NT2/D1 (cell line): ENCODE measurements around the gene PLCB4.

Source experiments
- YY1 ChIP-seq: IDR thresholded peaks from 2 replicates; pipeline ENCODE4 v1.6.1; 2011; ENCODE audit not compliant: insufficient read length, insufficient read depth
- ZNF274 ChIP-seq: IDR thresholded peaks from 2 replicates; pipeline ENCODE4 v1.6.1; 2011; ENCODE audit warnings: mild to moderate bottlenecking, low read depth, low read length

DNA sequence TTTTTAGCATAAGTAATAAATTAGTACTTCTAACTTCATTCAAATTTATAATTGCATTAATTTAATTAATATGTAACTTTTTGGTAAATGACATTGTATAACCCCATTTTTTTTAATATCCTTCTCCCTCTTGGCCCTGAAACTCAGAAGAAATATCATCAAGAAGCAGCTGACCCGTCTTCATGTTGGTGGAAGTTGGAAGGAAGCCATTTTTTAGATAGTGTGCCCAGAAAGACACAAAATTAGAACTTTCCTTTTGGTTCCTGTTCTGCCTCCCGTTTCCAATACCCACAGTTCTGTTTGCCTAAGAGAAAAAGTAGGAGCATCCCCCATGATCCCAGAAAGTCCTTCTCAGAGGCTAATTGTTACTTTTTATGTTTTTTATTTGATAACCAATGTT lies 65.5 kb downstream of the PLCB4 start:
- TF ChIP-seq YY1 (no peak), ZNF274 (no peak)
